ENCODE measurements around the gene FUT8. TPM values are rescaled to one million over a fixed set of nuclear protein-coding genes. Genes with fewer than 3 reads are reported as not detected.
A peak's percentile ranks its signal among the peaks of the same experiment; 100 is the strongest.

The FUT8 gene
- total and polyA plus RNA-seq, 4 donors = 53.5 to 198 (median 66.0) TPM

GRCh38 chr14:65720171-65720570, 307.6 kb downstream of the FUT8 start:
- H3K9me3 ChIP-seq (ENCODE audit: control insufficient read depth, insufficient read depth, low read length) = peaks cover 4% of the 10 kb centered on the region
- no peak for DNase-seq (ENCODE audit: low read depth in 4 of 6, low spot score in 6 of 6)
- WGBS (ENCODE audit: insufficient coverage) = 89% methylated on average over 1 of the region's 1 CpG
- H3K4me1 ChIP-seq (ENCODE audit: control insufficient read depth, insufficient read depth, low read length) = no peaks in the 10 kb centered on the region
- H3K27me3 ChIP-seq (ENCODE audit: control insufficient read depth, insufficient read depth, low read length) = no peaks in the 10 kb centered on the region
- H3K4me3 ChIP-seq (ENCODE audit: low read depth, low read length) = no peak overlapping the region
- peaks cover 3% of the 10 kb centered on the region for H3K36me3 ChIP-seq (ENCODE audit: control insufficient read depth, insufficient read depth, low read length)
- H3K27ac ChIP-seq (ENCODE audit: low read depth, low read length) = no peak overlapping the region

DNA sequence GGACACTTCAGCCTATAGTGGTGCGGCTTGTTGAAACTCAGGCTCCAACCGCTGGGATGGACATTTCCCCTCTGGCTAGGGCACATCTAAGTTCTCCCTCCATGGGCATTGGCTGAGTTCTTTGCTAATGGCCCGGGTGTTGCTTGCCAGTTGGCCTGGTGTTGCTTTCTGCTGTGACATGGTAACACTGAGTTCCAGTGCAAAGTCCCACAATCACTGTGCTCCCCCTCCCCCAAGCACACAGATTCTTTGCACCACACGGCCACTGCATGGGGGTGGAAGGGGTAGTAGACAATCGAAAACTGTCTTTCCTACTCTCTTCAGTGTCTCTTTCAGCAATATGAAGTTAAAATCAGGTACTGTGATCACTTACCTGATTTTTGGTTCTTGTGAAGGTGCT, 308.2 kb downstream of the FUT8 start:
- H3K4me1 ChIP-seq (ENCODE audit: control insufficient read depth, insufficient read depth, low read length) = no peaks in the 10 kb centered on the region
- no peak overlapping the region for H3K4me3 ChIP-seq (ENCODE audit: low read depth, low read length)
- DNase-seq (ENCODE audit: low read depth in 4 of 6, low spot score in 6 of 6) = no peak
- H3K27me3 ChIP-seq (ENCODE audit: control insufficient read depth, insufficient read depth, low read length) = no peaks in the 10 kb centered on the region
- no peak overlapping the region for H3K27ac ChIP-seq (ENCODE audit: low read depth, low read length)
- peaks cover 3% of the 10 kb centered on the region for H3K36me3 ChIP-seq (ENCODE audit: control insufficient read depth, insufficient read depth, low read length)
- H3K9me3 ChIP-seq (ENCODE audit: control insufficient read depth, insufficient read depth, low read length) = peaks cover 4% of the 10 kb centered on the region
- 100% methylated on average over 3 of the region's 5 CpGs for WGBS (ENCODE audit: insufficient coverage)

DNA sequence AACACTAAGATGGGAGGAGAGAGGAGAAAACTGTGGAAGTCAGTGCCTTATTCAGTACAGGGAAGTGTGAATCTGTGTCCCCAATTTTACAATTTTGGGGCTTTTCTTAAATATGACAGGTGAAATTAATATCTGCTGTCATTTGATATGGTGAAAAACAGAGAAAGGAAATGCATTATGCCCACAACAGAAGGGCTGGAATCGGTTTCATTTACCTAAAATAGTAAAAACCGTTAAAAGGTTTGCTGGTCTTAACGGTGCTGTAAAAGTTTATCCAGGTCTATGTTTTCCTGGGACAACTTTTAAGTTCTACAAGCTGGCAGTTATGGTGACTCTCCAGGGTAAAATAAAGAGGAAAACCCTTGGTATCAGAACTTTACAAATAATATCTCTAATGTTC, 310.8 kb downstream of the FUT8 start:
- Histone ChIP-seq H3K27me3 (ENCODE audit: control insufficient read depth, insufficient read depth, low read length) (no peaks in the 10 kb centered on the region), H3K27ac (ENCODE audit: low read depth, low read length) (no peak overlapping the region), H3K36me3 (ENCODE audit: control insufficient read depth, insufficient read depth, low read length) (no peaks in the 10 kb centered on the region), H3K4me3 (ENCODE audit: low read depth, low read length) (no peak overlapping the region), H3K9me3 (ENCODE audit: control insufficient read depth, insufficient read depth, low read length) (peaks cover 2% of the 10 kb centered on the region), H3K4me1 (ENCODE audit: control insufficient read depth, insufficient read depth, low read length) (no peaks in the 10 kb centered on the region)
- WGBS (ENCODE audit: insufficient coverage) = 100% methylated on average over 2 of the region's 3 CpGs
- DNase-seq (ENCODE audit: low read depth in 4 of 6, low spot score in 6 of 6) = no peak

GRCh38 chr14:65728604-65729003, 316.1 kb downstream of the FUT8 start:
- Histone ChIP-seq H3K4me1 (ENCODE audit: control insufficient read depth, insufficient read depth, low read length) (no peaks in the 10 kb centered on the region), H3K36me3 (ENCODE audit: control insufficient read depth, insufficient read depth, low read length) (no peaks in the 10 kb centered on the region), H3K27ac (ENCODE audit: low read depth, low read length) (no peak overlapping the region), H3K4me3 (ENCODE audit: low read depth, low read length) (no peak overlapping the region), H3K9me3 (ENCODE audit: control insufficient read depth, insufficient read depth, low read length) (no peaks in the 10 kb centered on the region), H3K27me3 (ENCODE audit: control insufficient read depth, insufficient read depth, low read length) (no peaks in the 10 kb centered on the region)
- DNase-seq (ENCODE audit: low read depth in 4 of 6, low spot score in 6 of 6) = no peak
- no CpG with 5 or more reads among the region's 3 CpGs for WGBS (ENCODE audit: insufficient coverage)

GRCh38 chr14:65729566-65729965, 317.0 kb downstream of the FUT8 start:
- peak in 2 of 6 donors; percentile 15 to 47 for DNase-seq (ENCODE audit: low read depth in 4 of 6, low spot score in 6 of 6)
- H3K27ac ChIP-seq (ENCODE audit: low read depth, low read length) = no peak overlapping the region
- H3K36me3 ChIP-seq (ENCODE audit: control insufficient read depth, insufficient read depth, low read length) = no peaks in the 10 kb centered on the region
- no peaks in the 10 kb centered on the region for H3K27me3 ChIP-seq (ENCODE audit: control insufficient read depth, insufficient read depth, low read length)
- WGBS (ENCODE audit: insufficient coverage) = 95% methylated on average over 2 of the region's 5 CpGs
- H3K4me1 ChIP-seq (ENCODE audit: control insufficient read depth, insufficient read depth, low read length) = no peaks in the 10 kb centered on the region
- H3K9me3 ChIP-seq (ENCODE audit: control insufficient read depth, insufficient read depth, low read length) = no peaks in the 10 kb centered on the region
- H3K4me3 ChIP-seq (ENCODE audit: low read depth, low read length) = no peak overlapping the region

- peak in 2 of 6 donors; percentile 22 to 58 for DNase-seq (ENCODE audit: low read depth in 4 of 6, low spot score in 6 of 6)
- H3K36me3 ChIP-seq (ENCODE audit: control insufficient read depth, insufficient read depth, low read length) = no peaks in the 10 kb centered on the region
- WGBS (ENCODE audit: insufficient coverage) = 50% methylated on average over 1 of the region's 2 CpGs
- no peaks in the 10 kb centered on the region for H3K9me3 ChIP-seq (ENCODE audit: control insufficient read depth, insufficient read depth, low read length)
- H3K4me3 ChIP-seq (ENCODE audit: low read depth, low read length) = no peak overlapping the region
- H3K27ac ChIP-seq (ENCODE audit: low read depth, low read length) = no peak overlapping the region
- H3K4me1 ChIP-seq (ENCODE audit: control insufficient read depth, insufficient read depth, low read length) = no peaks in the 10 kb centered on the region
- H3K27me3 ChIP-seq (ENCODE audit: control insufficient read depth, insufficient read depth, low read length) = no peaks in the 10 kb centered on the region
These were observed 319.5 kb downstream of the FUT8 start for GRCh38 chr14:65731933-65732506.

- Histone ChIP-seq H3K4me3 (ENCODE audit: low read depth, low read length) (no peak overlapping the region), H3K4me1 (ENCODE audit: control insufficient read depth, insufficient read depth, low read length) (no peaks in the 10 kb centered on the region), H3K36me3 (ENCODE audit: control insufficient read depth, insufficient read depth, low read length) (no peaks in the 10 kb centered on the region), H3K27me3 (ENCODE audit: control insufficient read depth, insufficient read depth, low read length) (no peaks in the 10 kb centered on the region), H3K9me3 (ENCODE audit: control insufficient read depth, insufficient read depth, low read length) (no peaks in the 10 kb centered on the region), H3K27ac (ENCODE audit: low read depth, low read length) (no peak overlapping the region)
- 100% methylated on average over 1 of the region's 4 CpGs for WGBS (ENCODE audit: insufficient coverage)
- DNase-seq (ENCODE audit: low read depth in 4 of 6, low spot score in 6 of 6) = no peak
These were observed 325.8 kb downstream of the FUT8 start for GRCh38 chr14:65738339-65738738.

GRCh38 chr14:65745396-65746190, 333.1 kb downstream of the FUT8 start:
- Histone ChIP-seq H3K4me3 (ENCODE audit: low read depth, low read length) (no peak overlapping the region), H3K9me3 (ENCODE audit: control insufficient read depth, insufficient read depth, low read length) (no peaks in the 10 kb centered on the region), H3K36me3 (ENCODE audit: control insufficient read depth, insufficient read depth, low read length) (no peaks in the 10 kb centered on the region), H3K27ac (ENCODE audit: low read depth, low read length) (no peak overlapping the region), H3K4me1 (ENCODE audit: control insufficient read depth, insufficient read depth, low read length) (no peaks in the 10 kb centered on the region), H3K27me3 (ENCODE audit: control insufficient read depth, insufficient read depth, low read length) (no peaks in the 10 kb centered on the region)
- WGBS (ENCODE audit: insufficient coverage) = 100% methylated on average over 1 of the region's 8 CpGs
- no peak for DNase-seq (ENCODE audit: low read depth in 4 of 6, low spot score in 6 of 6)

DNA sequence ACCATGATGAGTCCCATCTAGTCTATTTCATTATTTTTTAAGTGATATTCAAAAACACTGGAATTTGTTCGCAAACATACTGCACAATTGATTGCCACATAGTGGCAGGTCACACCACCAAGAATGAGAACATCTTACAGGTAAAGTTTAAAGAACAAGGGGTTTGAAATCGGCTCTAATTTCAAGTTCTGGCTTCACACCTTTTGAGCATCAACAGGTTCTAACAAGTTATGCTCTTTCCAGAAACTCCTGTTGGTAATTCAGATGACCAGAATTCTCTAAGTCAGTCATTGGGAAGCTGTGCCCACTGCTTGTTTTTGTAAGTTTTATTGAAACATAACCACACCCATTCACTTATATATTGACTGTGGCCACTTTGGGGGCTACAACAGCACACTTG, 336.3 kb downstream of the FUT8 start:
- H3K4me3 ChIP-seq (ENCODE audit: low read depth, low read length) = no peak overlapping the region
- no peaks in the 10 kb centered on the region for H3K9me3 ChIP-seq (ENCODE audit: control insufficient read depth, insufficient read depth, low read length)
- no peaks in the 10 kb centered on the region for H3K27me3 ChIP-seq (ENCODE audit: control insufficient read depth, insufficient read depth, low read length)
- no peaks in the 10 kb centered on the region for H3K36me3 ChIP-seq (ENCODE audit: control insufficient read depth, insufficient read depth, low read length)
- no peak overlapping the region for H3K27ac ChIP-seq (ENCODE audit: low read depth, low read length)
- WGBS (ENCODE audit: insufficient coverage) = no CpG with 5 or more reads among the region's 2 CpGs
- no peak for DNase-seq (ENCODE audit: low read depth in 4 of 6, low spot score in 6 of 6)
- no peaks in the 10 kb centered on the region for H3K4me1 ChIP-seq (ENCODE audit: control insufficient read depth, insufficient read depth, low read length)

- DNase-seq (ENCODE audit: low read depth in 4 of 6, low spot score in 6 of 6) = no peak
- no peaks in the 10 kb centered on the region for H3K36me3 ChIP-seq (ENCODE audit: control insufficient read depth, insufficient read depth, low read length)
- no peaks in the 10 kb centered on the region for H3K4me1 ChIP-seq (ENCODE audit: control insufficient read depth, insufficient read depth, low read length)
- H3K27ac ChIP-seq (ENCODE audit: low read depth, low read length) = no peak overlapping the region
- H3K27me3 ChIP-seq (ENCODE audit: control insufficient read depth, insufficient read depth, low read length) = no peaks in the 10 kb centered on the region
- no peak overlapping the region for H3K4me3 ChIP-seq (ENCODE audit: low read depth, low read length)
- WGBS (ENCODE audit: insufficient coverage) = no CpG with 5 or more reads among the region's 3 CpGs
- no peaks in the 10 kb centered on the region for H3K9me3 ChIP-seq (ENCODE audit: control insufficient read depth, insufficient read depth, low read length)
These were observed 336.8 kb downstream of the FUT8 start for GRCh38 chr14:65749287-65749686.
